Smooth muscle cell (in vitro differentiated cells): Measurements from ENCODE around the gene STK32B. TPM values are rescaled to one million over a fixed set of nuclear protein-coding genes. Genes with fewer than 3 reads are reported as not detected.

ENCODE experiments used
- DNase-seq: peaks from one replicate; lab custom pipeline; 2025; ENCODE audit not compliant: unreplicated experiment; lab: John Stamatoyannopoulos, UW
- H2AFZ ChIP-seq: fragments of 200-600 bp; sonication (generic); 2 replicates; pipeline ENCODE4 v1.6.0; 2016; ENCODE audit warnings: antibody characterized with exemption, low read depth, mild to moderate bottlenecking
- H3F3A ChIP-seq: fragments of 200-600 bp; sonication (generic); 2 replicates; pipeline ENCODE4 v1.6.0; 2017; ENCODE audit warnings: antibody characterized with exemption, low read depth
- H3K27ac ChIP-seq: fragments of 200-600 bp; sonication (generic); 2 replicates; pipeline ENCODE4 v1.5.1; 2016; ENCODE audit warnings: low read depth, mild to moderate bottlenecking
- H3K27me3 ChIP-seq: fragments of 200-600 bp; sonication (generic); 2 replicates; pipeline ENCODE4 v1.6.1; 2016; ENCODE audit warnings: low read depth, mild to moderate bottlenecking
- H3K36me3 ChIP-seq: fragments of 200-600 bp; sonication (generic); 2 replicates; pipeline ENCODE4 v1.5.1; 2016; ENCODE audit warnings: low read depth
- H3K4me1 ChIP-seq: fragments of 200-600 bp; sonication (generic); 2 replicates; pipeline ENCODE4 v1.5.1; 2016; ENCODE audit warnings: low read depth
- H3K4me2 ChIP-seq: fragments of 200-600 bp; sonication (generic); 2 replicates; pipeline ENCODE4 v1.6.0; 2016; ENCODE audit warnings: mild to moderate bottlenecking
- H3K4me3 ChIP-seq: fragments of 200-600 bp; sonication (generic); 2 replicates; pipeline ENCODE4 v1.5.1; 2016; ENCODE audit warnings: mild to moderate bottlenecking
- H3K79me2 ChIP-seq: fragments of 200-600 bp; sonication (generic); 2 replicates; pipeline ENCODE4 v1.6.0; 2016; ENCODE audit warnings: low read depth, mild to moderate bottlenecking
- H3K9ac ChIP-seq: fragments of 200-600 bp; sonication (generic); 2 replicates; pipeline ENCODE4 v1.6.0; 2016; ENCODE audit warnings: low read depth
- H3K9me3 ChIP-seq: fragments of 200-600 bp; sonication (generic); replicated peaks from 2 replicates; pipeline ENCODE4 v1.5.1; 2016; ENCODE audit warnings: low read depth
- H4K20me1 ChIP-seq: fragments of 200-600 bp; sonication (generic); 2 replicates; pipeline ENCODE4 v1.6.0; 2016; ENCODE audit warnings: low read depth
- CTCF ChIP-seq: fragments of 200-600 bp; sonication (generic); IDR thresholded peaks from 2 replicates; pipeline ENCODE4 v1.5.1; 2017; ENCODE audit warnings: borderline replicate concordance, mild to moderate bottlenecking, antibody characterized with exemption; ENCODE audit not compliant: insufficient read depth, poor library complexity, severe bottlenecking
- WGBS: methylation state at CpG from one replicate; pipeline ENCODE4 v1.1.7; 2016; ENCODE audit warnings: low lambda C conversion rate; 5-methylcytosine and 5-hydroxymethylcytosine counted together
- polyA plus RNA-seq: library from polyadenylated mRNA; unstranded; fragments of >200 nt; fragmentation: Nextera tagmentation; extraction: Ambion mirVana; gene quantifications from 2 replicates; pipeline ENCODE4 v1.2.1, GENCODE V29; 2016
- total RNA-seq: library from RNA; depleted of rRNA; stranded (reverse); fragments of >200 nt; gene quantifications from 2 replicates; pipeline ENCODE4 v1.2.3, GENCODE V29; 2014

The STK32B gene
- total and polyA plus RNA-seq, 2 experiments from 2014 or later = 3.5 to 4.0 TPM

DNA sequence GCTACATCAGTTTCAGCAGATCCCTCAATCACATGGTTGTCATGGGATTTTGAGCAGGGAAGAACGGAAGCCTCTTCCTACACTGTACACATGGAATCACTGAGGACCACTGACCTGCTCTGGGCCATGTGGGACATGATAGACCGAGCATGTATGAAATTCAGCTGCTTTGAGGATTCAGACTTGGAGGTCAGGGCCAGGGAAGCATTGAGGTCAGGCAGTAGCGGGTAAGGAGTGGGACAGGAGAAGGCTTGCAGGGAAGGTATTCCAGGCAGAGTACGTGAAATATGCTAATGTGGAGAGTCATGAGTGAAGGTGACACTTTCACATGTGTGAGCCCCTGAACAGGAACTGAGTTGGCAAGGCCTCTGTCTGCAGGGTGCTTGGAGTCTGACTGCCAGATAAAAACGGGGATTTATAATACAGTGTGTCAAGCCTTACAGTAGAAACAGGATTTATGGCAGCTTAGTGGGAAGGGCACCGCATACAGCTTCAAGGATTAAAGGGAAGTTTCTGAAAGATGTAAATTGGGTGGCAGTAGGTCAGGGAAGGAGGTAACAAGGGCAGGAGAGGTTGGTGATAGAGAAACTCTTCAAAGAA, 111.7 kb downstream of the STK32B start:
- Histone ChIP-seq H2AFZ (no peak overlapping the region), H4K20me1 (no peaks in the 10 kb centered on the region), H3K79me2 (no peaks in the 10 kb centered on the region), H3K27ac (no peak overlapping the region), H3K4me2 (no peak overlapping the region), H3K9ac (no peak overlapping the region), H3K4me1 (peaks cover 8% of the 10 kb centered on the region), H3K36me3 (no peaks in the 10 kb centered on the region), H3F3A (no peaks in the 10 kb centered on the region), H3K27me3 (no peaks in the 10 kb centered on the region), H3K4me3 (no peak overlapping the region), H3K9me3 (no peaks in the 10 kb centered on the region)
- WGBS = 60% methylated on average over 6 of the region's 6 CpGs
- no peak for DNase-seq
- no peak for TF ChIP-seq CTCF

GRCh38 chr4:5164221-5164912, 113.1 kb downstream of the STK32B start:
- peak overlapping the region; percentile 67 for H3K4me2 ChIP-seq
- H2AFZ ChIP-seq = no peak overlapping the region
- WGBS = 84% methylated on average over 10 of the region's 10 CpGs
- H3K9ac ChIP-seq = peak overlapping the region; percentile 6
- H3K4me3 ChIP-seq = no peak overlapping the region
- no peak for TF ChIP-seq CTCF
- H3F3A ChIP-seq = no peaks in the 10 kb centered on the region
- H3K27ac ChIP-seq = peak overlapping the region; percentile 94
- H3K9me3 ChIP-seq = no peaks in the 10 kb centered on the region
- no peaks in the 10 kb centered on the region for H3K79me2 ChIP-seq
- H3K4me1 ChIP-seq = peaks cover 8% of the 10 kb centered on the region
- no peaks in the 10 kb centered on the region for H3K27me3 ChIP-seq
- no peaks in the 10 kb centered on the region for H4K20me1 ChIP-seq
- H3K36me3 ChIP-seq = no peaks in the 10 kb centered on the region
- DNase-seq = no peak

DNA sequence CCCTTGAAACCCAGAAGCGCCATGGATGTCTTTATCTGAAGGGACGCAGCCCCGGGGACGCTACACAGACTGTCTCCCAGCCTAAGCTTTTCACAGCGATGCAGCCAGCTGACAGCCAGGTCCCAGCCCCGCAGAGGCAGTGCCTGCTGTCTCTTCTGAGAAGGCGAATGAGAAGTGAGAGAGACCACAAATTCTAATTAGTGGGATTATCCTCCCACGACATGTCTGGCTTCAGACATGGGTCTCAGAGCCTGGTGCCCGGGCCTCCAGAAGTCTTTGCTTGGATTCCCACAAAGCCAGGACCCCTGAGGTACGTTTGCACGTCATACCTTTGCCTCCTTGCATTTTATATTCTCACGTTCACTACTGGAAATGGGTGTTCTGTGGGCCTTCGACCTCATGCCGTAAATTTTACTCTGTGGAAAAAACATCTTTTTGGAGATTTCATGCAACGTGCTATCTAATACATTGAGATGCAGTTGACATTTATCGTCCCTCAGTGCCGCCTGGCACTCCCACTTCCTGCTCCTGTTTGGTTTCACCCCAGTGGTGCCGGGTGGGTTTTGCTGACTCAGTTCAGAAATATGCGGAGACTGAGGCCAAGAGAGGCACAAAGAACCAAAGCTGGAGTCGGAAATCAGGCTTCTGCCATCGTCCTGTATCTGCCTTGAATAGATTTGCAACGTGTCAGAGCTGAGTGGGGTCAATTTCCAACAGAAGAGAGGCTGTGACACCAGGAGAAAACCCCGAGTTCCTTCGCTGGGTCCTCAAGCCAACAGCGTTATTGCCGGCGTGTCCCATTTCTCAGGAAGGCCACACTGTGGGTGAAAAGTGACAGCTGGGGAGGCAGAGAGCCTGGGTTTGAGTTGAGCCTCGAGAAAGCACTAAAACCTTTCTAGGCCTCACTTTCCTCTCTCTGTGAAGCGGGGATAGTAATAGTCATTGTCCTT, 114.4 kb downstream of the STK32B start:
- H3K36me3 ChIP-seq = no peaks in the 10 kb centered on the region
- H4K20me1 ChIP-seq = no peaks in the 10 kb centered on the region
- 22% methylated on average over 29 of the region's 29 CpGs for WGBS
- no peaks in the 10 kb centered on the region for H3K9me3 ChIP-seq
- no peak overlapping the region for H3K4me3 ChIP-seq
- peaks cover 8% of the 10 kb centered on the region for H3K4me1 ChIP-seq
- H3K9ac ChIP-seq = peak overlapping the region; percentile 76
- peak overlapping the region; percentile 67 for H3K4me2 ChIP-seq
- TF ChIP-seq CTCF = no peak
- no peaks in the 10 kb centered on the region for H3K27me3 ChIP-seq
- peak overlapping the region; percentile 94 for H3K27ac ChIP-seq
- H3K79me2 ChIP-seq = no peaks in the 10 kb centered on the region
- H3F3A ChIP-seq = no peaks in the 10 kb centered on the region
- peak overlapping the region; percentile 16 for H2AFZ ChIP-seq
- DNase-seq = no peak
